D721Med (cell line): ENCODE measurements around the gene THSD8.

Source experiments
- DNase-seq: peaks from one replicate; pipeline ENCODE4 v3.0.0; 2011; ENCODE audit warnings: low spot score; ENCODE audit not compliant: insufficient read length
- FAIRE-seq: peaks from 2 replicates; lab custom pipeline; 2011; peaks lifted over from hg19 to GRCh38; lab: Jason Lieb, UNC
- TF ChIP-seq, protein P1 (sequence below): IDR thresholded peaks from 2 replicates; pipeline ENCODE4 v1.5.1; 2012; ENCODE audit warnings: mild to moderate bottlenecking, control low read depth; ENCODE audit not compliant: insufficient read depth; ENCODE audit errors: missing control alignments

THSD8 gene

DNA sequence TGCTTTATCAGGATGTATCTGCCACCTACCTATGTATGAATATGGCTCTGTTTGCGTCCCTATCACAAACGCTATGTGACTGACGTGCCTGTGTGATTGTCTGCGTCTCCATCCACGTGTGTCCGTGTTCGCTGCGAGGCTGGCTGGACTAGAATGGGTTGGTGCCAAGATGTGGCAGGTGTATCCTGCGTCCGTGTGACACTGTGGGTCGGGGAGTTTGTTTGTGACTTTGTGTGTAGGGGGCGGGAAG, 19.8 kb upstream of the THSD8 start:
- TF ChIP-seq, protein P1, sequence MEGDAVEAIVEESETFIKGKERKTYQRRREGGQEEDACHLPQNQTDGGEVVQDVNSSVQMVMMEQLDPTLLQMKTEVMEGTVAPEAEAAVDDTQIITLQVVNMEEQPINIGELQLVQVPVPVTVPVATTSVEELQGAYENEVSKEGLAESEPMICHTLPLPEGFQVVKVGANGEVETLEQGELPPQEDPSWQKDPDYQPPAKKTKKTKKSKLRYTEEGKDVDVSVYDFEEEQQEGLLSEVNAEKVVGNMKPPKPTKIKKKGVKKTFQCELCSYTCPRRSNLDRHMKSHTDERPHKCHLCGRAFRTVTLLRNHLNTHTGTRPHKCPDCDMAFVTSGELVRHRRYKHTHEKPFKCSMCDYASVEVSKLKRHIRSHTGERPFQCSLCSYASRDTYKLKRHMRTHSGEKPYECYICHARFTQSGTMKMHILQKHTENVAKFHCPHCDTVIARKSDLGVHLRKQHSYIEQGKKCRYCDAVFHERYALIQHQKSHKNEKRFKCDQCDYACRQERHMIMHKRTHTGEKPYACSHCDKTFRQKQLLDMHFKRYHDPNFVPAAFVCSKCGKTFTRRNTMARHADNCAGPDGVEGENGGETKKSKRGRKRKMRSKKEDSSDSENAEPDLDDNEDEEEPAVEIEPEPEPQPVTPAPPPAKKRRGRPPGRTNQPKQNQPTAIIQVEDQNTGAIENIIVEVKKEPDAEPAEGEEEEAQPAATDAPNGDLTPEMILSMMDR, result no peak
- no peak for DNase-seq
- FAIRE-seq, result no peak

DNA sequence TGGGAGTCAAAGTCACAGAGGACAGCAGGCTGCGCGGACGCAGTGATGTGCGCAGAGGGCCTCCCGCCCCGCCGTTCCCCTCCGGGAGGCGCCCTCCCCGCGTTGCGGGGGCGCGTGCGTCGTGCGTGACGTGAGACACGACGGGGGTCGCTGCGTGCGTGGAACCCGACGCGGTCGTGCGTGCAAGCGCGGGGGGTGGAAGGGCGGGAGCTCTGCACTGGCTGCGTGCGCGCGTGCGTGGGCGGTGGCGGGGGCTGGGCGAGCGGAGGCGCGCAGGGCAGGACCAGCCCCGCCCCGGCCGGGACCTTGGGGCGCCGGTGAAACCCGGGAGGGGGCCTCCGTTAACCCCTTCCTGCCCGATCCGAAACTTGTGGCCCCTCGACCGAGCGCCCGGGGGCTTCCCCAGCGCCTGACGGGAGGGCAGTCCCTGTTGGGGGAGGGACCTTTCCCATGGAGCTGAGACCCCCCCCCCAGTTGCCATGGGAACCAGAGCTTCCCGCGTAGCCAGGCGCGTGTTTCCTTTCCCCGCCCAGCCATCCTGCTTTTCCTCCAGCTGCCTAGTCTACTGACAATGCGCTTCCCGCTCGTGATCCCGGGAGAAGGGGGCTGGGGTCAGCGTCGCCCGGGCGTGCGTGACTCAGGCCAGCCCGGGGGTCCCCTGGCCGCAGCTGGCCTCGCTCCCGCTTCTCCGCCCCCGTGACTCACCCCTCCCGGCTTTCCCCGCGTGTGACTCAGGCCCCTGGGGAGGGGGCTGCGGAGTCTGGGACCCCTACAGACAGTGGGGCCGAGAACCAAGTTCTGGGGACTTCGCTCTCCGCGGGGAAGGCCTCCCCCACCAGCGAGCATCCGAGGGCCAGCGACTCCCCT, 19.2 kb upstream of the THSD8 start:
- FAIRE-seq (no peak), DNase-seq (peak; percentile 74)
- TF ChIP-seq, protein P1, result no peak

DNA sequence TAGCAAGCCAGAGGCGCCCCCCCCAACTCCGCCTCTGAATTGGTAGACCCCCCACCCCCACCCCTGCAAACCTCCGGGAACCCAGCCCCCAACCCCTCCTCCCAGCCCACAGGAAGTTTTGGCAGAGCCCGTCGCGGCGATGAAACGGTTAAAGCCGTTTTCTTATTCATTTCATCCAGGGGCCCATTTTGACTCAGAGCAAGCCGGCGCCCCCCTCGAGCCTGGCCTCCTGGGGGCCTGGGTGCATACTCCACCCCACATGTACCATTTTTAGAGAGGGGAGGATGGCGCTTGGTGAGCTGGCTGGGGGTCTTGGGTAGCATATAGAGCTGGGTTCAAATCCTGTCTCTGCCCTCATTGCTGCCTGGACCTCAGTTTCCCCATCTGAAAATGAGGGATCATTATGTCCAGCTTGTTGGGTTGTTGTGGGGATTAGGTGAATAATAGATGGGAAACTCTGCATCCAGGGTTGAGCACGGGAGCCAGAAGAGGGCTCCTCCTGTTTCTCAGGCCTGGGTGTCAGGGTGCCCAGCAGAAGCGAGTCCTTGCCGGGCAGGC, 18.5 kb upstream of the THSD8 start:
- FAIRE-seq, result no peak
- TF ChIP-seq, protein P1, result no peak
- DNase-seq, result no peak

DNA sequence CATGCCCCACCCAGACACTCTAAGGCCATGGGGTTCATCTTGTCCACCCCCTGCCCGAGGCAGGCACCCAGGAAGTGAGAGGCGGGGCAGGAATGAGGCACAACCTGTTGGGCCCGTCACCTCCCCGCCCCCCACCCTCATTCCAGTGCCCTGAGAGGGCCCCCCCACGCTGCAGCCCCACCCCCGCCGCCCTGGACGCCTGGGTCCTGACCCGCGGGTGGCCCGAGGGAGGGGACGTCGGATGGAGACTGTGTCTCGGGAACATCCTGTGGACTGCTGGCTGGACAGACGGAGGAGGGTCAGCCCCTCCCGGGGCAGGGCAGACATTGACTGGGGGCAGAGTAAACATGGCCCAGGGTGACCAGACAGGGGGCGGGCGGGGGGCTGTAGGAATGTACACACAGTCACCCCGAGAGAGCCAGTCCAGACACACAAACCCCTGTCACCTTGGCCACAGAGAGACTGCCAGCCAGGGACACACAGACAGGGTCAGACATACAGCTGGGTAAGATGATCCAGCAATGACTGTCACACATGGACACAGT, 17.9 kb upstream of the THSD8 start:
- DNase-seq (no peak), FAIRE-seq (no peak)
- TF ChIP-seq, protein P1, result no peak

DNA sequence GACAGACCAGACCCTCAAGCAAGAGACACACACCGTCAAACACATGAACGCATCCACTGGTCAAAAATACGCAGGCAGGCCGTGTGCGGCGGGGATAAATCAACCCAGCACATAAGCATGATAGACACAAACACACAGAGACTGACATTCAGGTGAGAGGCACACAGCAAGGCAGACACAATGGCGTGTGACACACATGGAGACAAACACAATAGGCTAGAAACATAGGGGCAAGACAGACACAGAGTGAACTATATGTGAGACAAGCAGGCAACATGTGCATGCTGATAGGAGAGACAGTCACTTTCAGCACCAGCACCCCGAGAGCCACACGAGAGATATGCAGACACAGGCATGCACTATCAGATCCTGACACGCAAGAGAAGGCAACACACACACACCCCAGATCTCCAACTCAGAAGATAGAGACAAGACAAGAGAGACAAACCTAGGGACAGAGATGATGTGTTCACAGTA, 17.4 kb upstream of the THSD8 start:
- FAIRE-seq, result no peak
- TF ChIP-seq, protein P1, result no peak
- DNase-seq, result no peak

DNA sequence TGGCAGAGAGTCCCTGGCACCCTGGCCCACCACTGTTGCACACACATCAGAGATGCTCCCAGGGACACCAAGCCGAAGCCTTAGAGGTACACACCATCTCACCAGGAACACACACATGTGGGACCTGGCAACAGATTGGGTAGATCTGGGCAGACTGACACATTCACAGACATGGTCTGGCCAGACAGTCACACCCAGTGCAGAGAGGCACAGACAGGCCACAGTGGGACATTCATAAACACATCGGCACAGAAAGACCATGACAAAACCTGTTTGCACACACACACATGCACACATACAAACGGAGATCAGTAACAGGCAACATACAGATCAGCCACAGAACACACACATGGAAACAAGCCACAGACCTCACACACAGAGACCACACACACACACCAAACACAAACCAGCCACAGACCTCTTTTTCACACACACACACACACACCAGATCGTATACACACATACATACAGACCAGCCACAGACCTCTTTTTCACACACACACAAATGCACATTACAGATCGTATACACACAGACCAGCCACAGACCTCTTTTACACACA, 16.9 kb upstream of the THSD8 start:
- TF ChIP-seq, protein P1, result no peak
- no peak for DNase-seq
- no peak for FAIRE-seq
